Measurements from ENCODE around the gene PPARGC1A.

GRCh38 chr4:23903859-23904438 is 14.1 kb upstream of the PPARGC1A start:
- TF ChIP-seq YY1 (IDR thresholded peaks at IDR 0.05; ENCODE audit: low read depth): no peak
- no peak for TF ChIP-seq TEAD4 (IDR thresholded peaks at IDR 0.05)
- TF ChIP-seq EP300 (IDR thresholded peaks at IDR 0.05; ENCODE audit: borderline replicate concordance): no peak
- no peak for TF ChIP-seq REST (IDR thresholded peaks at IDR 0.05; ENCODE audit: low read depth)
- TF ChIP-seq ZBTB7A (IDR thresholded peaks at IDR 0.05; ENCODE audit: low read depth): no peak
- no peak for TF ChIP-seq RAD21 (IDR thresholded peaks at IDR 0.05; ENCODE audit: low read depth)

All from Ishikawa (cell line).